GM12872 (cell line): Measurements from ENCODE around the gene TLR7.

Experiments
- TF ChIP-seq, protein P1 (sequence below): IDR thresholded peaks from 3 replicates; pipeline ENCODE4 v1.5.1; 2011; ENCODE audit warnings: low read depth, mild to moderate bottlenecking, low read length, moderate library complexity; ENCODE audit not compliant: insufficient read depth

Gene TLR7

DNA sequence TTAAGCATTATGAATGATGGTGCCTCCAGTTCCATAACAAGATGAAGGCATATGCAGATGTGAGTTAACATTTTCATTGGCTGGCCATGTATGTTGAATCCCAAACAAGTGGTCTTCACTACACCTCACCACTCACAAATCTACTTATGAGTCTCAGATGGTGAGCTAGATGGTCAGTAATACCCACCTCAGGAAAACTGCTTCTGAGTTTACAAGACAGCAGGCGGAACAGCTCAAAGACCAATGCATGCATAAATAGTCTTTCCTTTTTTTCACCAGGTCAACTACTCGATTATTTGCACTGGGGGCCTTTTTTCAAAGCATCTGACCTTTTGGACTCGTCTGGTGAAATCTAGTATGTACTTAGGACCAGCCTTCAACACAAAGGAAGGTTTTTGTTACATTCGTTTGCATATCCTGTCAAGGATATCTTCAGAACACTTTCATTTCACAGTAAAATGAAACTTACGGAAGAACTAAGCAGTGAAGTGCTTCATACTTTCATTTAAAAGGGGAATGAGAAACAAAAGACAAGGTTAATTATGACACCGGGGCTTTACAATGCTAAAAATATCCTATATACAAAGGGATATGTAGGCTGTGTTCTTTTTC is 23.1 kb upstream of the TLR7 start:
- TF ChIP-seq, protein P1, sequence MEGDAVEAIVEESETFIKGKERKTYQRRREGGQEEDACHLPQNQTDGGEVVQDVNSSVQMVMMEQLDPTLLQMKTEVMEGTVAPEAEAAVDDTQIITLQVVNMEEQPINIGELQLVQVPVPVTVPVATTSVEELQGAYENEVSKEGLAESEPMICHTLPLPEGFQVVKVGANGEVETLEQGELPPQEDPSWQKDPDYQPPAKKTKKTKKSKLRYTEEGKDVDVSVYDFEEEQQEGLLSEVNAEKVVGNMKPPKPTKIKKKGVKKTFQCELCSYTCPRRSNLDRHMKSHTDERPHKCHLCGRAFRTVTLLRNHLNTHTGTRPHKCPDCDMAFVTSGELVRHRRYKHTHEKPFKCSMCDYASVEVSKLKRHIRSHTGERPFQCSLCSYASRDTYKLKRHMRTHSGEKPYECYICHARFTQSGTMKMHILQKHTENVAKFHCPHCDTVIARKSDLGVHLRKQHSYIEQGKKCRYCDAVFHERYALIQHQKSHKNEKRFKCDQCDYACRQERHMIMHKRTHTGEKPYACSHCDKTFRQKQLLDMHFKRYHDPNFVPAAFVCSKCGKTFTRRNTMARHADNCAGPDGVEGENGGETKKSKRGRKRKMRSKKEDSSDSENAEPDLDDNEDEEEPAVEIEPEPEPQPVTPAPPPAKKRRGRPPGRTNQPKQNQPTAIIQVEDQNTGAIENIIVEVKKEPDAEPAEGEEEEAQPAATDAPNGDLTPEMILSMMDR = no peak

DNA sequence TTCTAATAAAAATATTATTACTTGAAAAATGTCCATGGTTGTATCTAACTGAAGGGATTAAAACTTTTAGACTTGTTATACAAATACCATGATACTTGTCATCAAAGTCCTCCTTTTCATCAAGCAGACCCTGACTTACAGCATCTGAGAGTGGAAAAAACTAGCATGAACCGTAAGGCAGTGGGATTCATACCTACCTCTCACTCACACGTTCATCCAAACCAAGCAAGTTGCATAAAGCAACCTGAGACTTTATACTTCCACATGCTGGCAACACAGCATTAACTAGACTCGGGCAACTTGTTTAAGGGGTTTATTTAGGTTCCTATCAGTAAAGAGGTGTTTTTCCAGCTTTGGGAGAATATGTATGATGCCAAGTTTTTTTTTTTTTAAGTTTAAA is 22.6 kb upstream of the TLR7 start:
- TF ChIP-seq, protein P1 = no peak

DNA sequence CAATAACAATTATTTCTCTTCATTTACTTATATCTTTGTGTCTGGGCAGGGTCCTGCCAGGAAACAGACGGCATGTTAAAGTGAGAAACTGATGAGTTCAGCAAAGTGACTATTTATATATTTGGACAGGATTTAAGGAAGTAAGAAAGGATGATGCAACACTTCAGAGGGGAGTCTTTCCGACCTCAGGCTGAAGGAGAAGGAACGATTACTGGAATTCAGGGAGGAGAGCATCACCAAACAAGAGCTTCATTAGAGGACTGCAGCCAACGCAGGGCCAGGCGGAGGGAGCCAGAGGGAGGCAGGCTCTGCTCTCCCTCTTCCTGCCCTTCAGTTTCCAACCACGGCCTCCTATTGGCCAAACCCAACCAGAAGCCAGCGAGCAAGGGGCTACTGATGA is 1.5 kb upstream of the TLR7 start:
- TF ChIP-seq, protein P1 = no peak

DNA sequence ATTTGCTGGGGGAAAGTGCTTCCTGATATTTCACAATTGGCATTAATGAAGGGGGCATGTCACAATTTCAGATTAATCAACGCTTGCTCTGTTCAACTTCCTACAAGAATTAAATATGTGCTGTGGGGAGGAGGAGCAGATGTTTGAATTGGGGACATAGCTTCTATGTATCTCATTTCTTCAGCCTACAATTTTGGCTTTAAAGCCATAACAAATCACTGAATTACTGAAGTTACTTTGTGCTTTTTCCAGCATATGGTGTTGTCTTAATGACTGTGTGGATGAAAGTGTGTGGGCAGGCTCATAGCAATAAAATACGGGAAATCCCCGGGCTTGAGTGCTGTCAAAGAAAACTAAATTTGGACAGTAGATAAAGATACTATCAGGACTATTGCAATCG is 813 bp downstream of the TLR7 start:
- TF ChIP-seq, protein P1 = no peak

DNA sequence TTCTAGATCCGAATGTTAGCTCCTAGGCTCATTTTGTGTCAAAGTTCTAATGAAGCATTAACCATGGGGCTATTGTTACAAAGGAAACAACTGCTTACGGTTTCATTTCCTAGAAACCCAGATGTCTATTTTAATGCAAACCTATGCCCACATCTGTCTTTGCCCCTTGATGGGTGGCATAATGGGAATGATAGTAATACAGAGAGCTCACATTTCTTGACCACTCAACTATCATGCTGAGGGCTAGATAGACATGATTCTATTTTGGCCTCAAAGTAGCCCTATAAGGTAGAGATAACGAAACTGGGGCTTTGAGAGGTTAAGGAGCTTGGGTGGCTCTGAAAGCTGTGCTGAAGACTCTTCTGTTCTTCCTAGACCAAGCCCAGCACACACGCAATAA is 1.9 kb downstream of the TLR7 start:
- TF ChIP-seq, protein P1 = no peak

DNA sequence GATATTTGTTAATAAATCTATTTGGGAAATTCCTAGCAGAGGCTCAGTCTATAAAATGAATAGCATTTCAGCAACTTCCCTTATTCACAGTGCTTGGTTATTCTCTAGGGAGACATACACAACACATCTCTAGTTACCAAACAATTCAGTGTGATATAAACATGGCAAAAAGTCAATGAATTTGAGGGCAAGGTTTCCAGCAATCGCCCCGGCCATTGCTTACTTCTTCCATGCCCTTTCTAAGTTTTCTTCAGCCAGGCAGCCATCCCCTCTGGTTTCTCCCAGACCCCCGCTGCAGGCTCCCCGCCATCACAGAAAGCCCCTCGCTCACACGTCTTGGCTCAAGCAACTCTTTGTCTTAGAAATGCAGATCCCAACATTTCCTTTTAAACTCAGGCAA is 4.4 kb downstream of the TLR7 start:
- TF ChIP-seq, protein P1 = no peak

DNA sequence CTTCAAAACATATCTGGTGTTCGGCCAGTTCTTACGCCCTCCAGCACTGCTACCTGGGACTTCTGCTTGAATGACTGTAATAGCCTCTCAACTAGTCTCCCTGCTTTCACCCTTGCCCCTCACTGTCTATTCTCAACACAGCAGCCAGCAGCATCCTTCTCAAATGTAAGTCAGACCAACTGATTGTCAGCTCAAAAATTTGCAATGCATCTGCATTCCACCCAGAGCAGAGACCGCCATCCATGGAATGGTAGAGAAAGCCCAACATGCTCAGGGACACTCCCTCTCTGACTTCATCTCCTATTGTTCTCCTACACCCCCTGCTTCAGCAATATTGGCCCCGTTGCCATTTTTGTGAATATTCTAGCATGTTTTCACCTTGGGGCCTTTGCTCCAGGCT is 5.9 kb downstream of the TLR7 start:
- TF ChIP-seq, protein P1 = no peak

DNA sequence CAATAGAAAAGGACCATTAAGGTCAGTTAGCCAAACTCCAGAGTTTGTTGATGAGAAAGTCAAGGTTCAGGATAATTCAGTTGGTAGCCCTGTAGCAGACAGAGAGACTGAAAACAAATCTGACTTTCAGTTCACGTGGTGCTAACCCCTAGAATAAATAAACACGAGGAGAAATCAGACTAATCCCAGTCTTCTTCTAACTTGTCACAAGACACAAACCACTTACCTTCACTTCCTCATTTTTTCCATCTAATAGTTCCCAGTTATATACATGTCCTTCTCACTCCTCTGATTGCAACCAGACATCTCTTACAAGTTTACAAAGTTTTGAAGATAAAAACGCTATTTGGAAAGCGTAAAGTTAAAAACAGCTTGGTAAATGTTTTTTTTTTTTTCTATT is 7.7 kb downstream of the TLR7 start:
- TF ChIP-seq, protein P1 = no peak
